ENCODE measurements around the gene RPL15. TPM values are rescaled to one million over a fixed set of nuclear protein-coding genes. Genes with fewer than 3 reads are reported as not detected.

RPL15 gene
- total RNA-seq, 2 donors from 2014 or later: 2,011 to 2,129 TPM

DNA sequence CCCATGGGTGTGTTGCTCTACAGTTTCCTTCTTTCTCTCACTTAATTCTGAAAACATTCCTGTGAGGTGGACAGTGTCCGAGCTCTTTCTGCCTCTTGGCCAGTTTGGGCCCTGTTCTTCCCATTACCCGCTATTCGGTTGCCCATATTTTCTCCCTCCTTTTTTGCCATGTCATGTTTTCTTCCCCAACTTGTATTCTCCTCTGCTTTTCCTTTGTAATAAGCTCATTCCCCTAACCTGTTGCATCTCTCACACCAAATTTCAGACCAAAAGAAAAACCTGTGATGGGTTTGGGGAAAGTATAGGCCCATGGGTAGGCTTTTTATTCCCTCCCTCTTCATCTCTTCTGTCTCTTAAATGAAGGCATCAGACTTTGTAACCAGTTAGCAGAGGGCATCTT, 30.6 kb upstream of the RPL15 start:
- H3K4me1 ChIP-seq (ENCODE audit: control insufficient read depth, insufficient read depth, low read length): peaks cover 4% of the 10 kb centered on the region
- no peak overlapping the region for H3K27ac ChIP-seq (ENCODE audit: low read depth, low read length)
- no peak for DNase-seq
- Mint-ChIP-seq H3K4me1 (peaks cover 12% of the 10 kb centered on the region), H3K27me3 (ENCODE audit: insufficient read depth) (no peaks in the 10 kb centered on the region), H3K4me3 (no peak overlapping the region), H3K9me3 (peaks cover 11% of the 10 kb centered on the region), H3K36me3 (ENCODE audit: low read depth) (peaks cover 32% of the 10 kb centered on the region), H3K27ac (no peak overlapping the region)
- TF ChIP-seq, protein P1, sequence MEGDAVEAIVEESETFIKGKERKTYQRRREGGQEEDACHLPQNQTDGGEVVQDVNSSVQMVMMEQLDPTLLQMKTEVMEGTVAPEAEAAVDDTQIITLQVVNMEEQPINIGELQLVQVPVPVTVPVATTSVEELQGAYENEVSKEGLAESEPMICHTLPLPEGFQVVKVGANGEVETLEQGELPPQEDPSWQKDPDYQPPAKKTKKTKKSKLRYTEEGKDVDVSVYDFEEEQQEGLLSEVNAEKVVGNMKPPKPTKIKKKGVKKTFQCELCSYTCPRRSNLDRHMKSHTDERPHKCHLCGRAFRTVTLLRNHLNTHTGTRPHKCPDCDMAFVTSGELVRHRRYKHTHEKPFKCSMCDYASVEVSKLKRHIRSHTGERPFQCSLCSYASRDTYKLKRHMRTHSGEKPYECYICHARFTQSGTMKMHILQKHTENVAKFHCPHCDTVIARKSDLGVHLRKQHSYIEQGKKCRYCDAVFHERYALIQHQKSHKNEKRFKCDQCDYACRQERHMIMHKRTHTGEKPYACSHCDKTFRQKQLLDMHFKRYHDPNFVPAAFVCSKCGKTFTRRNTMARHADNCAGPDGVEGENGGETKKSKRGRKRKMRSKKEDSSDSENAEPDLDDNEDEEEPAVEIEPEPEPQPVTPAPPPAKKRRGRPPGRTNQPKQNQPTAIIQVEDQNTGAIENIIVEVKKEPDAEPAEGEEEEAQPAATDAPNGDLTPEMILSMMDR (conservative IDR thresholded peaks at IDR 0.05): no peak
- H3K27me3 ChIP-seq (ENCODE audit: control insufficient read depth, insufficient read depth, low read length, poor library complexity, severe bottlenecking): no peaks in the 10 kb centered on the region
- H3K4me3 ChIP-seq (ENCODE audit: low read length): no peak overlapping the region
- WGBS, 2 experiments (ENCODE audit: insufficient coverage in 1 of 2, insufficient read length in 1 of 2): 90 to 91% methylated on average over 3 of the region's 3 CpGs
- H3K9ac ChIP-seq (ENCODE audit: extremely low read depth, low read length, poor library complexity, severe bottlenecking): no peak overlapping the region
- H3K36me3 ChIP-seq (ENCODE audit: control insufficient read depth, insufficient read depth, low read length): peaks cover 40% of the 10 kb centered on the region
- H3K9me3 ChIP-seq (ENCODE audit: control insufficient read depth, low read length): no peaks in the 10 kb centered on the region

DNA sequence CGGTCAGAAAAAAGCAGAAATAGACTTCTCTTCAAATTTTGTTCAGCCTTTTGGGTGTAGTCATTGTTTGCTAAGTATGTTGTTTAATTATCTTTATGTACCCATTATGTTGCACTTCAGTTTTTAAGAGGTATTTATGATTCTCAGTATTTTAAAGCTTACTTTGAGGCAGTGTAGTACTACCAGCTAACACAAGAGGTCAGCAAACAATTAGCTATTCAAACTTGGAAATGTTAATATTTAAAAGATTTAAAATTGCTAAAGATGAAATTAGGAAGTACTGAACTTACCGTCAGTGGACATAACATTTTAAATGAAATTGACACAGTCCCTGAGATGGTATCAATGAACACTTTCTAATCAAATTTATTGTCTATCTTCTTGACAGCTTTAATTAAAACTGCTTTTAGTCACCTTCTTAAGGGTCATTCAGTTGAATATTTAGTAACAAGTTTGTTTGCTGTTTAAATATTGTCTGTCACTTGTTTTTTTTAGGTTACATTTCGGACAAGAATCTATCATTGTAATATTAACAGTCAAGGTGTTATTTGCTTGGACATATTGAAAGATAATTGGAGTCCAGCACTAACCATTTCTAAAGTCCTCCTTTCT, 28.2 kb upstream of the RPL15 start:
- H3K4me3 ChIP-seq (ENCODE audit: low read length): no peak overlapping the region
- peaks cover 57% of the 10 kb centered on the region for H3K36me3 ChIP-seq (ENCODE audit: control insufficient read depth, insufficient read depth, low read length)
- no peaks in the 10 kb centered on the region for H3K27me3 ChIP-seq (ENCODE audit: control insufficient read depth, insufficient read depth, low read length, poor library complexity, severe bottlenecking)
- peaks cover 4% of the 10 kb centered on the region for H3K4me1 ChIP-seq (ENCODE audit: control insufficient read depth, insufficient read depth, low read length)
- H3K4me1 Mint-ChIP-seq: peaks cover 27% of the 10 kb centered on the region
- 75% methylated on average over 3 of the region's 3 CpGs; no CpG with 5 or more reads in 1 of the 2 experiments for WGBS, 2 experiments (ENCODE audit: insufficient coverage in 1 of 2, insufficient read length in 1 of 2)
- H3K27ac Mint-ChIP-seq: no peak overlapping the region
- peaks cover 19% of the 10 kb centered on the region for H3K36me3 Mint-ChIP-seq (ENCODE audit: low read depth)
- H3K27ac ChIP-seq (ENCODE audit: low read depth, low read length): no peak overlapping the region
- TF ChIP-seq, protein P1 (conservative IDR thresholded peaks at IDR 0.05): peak; percentile 91
- H3K9me3 Mint-ChIP-seq: no peaks in the 10 kb centered on the region
- DNase-seq: no peak
- no peak overlapping the region for H3K4me3 Mint-ChIP-seq
- no peaks in the 10 kb centered on the region for H3K27me3 Mint-ChIP-seq (ENCODE audit: insufficient read depth)
- no peak overlapping the region for H3K9ac ChIP-seq (ENCODE audit: extremely low read depth, low read length, poor library complexity, severe bottlenecking)
- H3K9me3 ChIP-seq (ENCODE audit: control insufficient read depth, low read length): no peaks in the 10 kb centered on the region

DNA sequence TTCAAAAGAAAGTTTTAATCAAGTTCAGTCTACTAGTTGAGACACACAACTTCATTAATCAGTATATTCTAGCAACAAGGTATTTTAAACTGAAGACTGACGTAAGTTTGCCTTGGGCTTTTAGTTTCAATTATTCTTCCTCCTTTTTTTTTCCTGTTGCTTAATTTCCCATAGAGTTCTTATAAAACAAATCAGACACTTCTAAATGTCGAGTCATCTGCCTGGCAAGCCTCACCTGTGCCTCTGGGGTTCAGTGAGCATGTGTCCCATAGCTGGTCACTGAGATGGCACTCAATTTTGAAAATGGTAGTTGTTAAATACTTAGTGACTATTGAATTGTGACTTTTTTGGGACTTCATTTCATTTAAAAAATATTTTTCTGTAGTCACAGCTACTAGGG, 27.5 kb upstream of the RPL15 start:
- H3K36me3 ChIP-seq (ENCODE audit: control insufficient read depth, insufficient read depth, low read length): peaks cover 57% of the 10 kb centered on the region
- H3K27me3 ChIP-seq (ENCODE audit: control insufficient read depth, insufficient read depth, low read length, poor library complexity, severe bottlenecking): no peaks in the 10 kb centered on the region
- TF ChIP-seq, protein P1 (conservative IDR thresholded peaks at IDR 0.05): no peak
- WGBS, 2 experiments (ENCODE audit: insufficient coverage in 1 of 2, insufficient read length in 1 of 2): 92 to 100% methylated on average over 1 to 2 of the region's 2 CpGs
- no peak overlapping the region for H3K4me3 ChIP-seq (ENCODE audit: low read length)
- Mint-ChIP-seq H3K4me1 (peaks cover 24% of the 10 kb centered on the region), H3K27ac (peak overlapping the region; percentile 69), H3K36me3 (ENCODE audit: low read depth) (peaks cover 26% of the 10 kb centered on the region), H3K27me3 (ENCODE audit: insufficient read depth) (no peaks in the 10 kb centered on the region), H3K9me3 (no peaks in the 10 kb centered on the region), H3K4me3 (no peak overlapping the region)
- no peak overlapping the region for H3K9ac ChIP-seq (ENCODE audit: extremely low read depth, low read length, poor library complexity, severe bottlenecking)
- no peak for DNase-seq
- H3K27ac ChIP-seq (ENCODE audit: low read depth, low read length): no peak overlapping the region
- no peaks in the 10 kb centered on the region for H3K9me3 ChIP-seq (ENCODE audit: control insufficient read depth, low read length)
- H3K4me1 ChIP-seq (ENCODE audit: control insufficient read depth, insufficient read depth, low read length): no peaks in the 10 kb centered on the region
